NK-92 (cell line): ENCODE results near the gene THY1.
"Not testable (repeated sequence)": the region's sequence is repeated elsewhere in the genome, so short reads cannot be mapped to it uniquely, and the experiment has no call there.

Source experiments
- DNase-seq: peaks from one replicate; lab custom pipeline; 2025; ENCODE audit not compliant: unreplicated experiment; lab: John Stamatoyannopoulos, UW

Gene THY1

GRCh38 chr11:119422809-119423508 lies at the start of gene THY1:
Gene THY1 (minus strand): TSS chr11:119423172. CDS start chr11:119420905, 2,267 bp downstream.
- no peak for DNase-seq

GRCh38 chr11:119472186-119472855 lies 49.3 kb upstream of the THY1 start:
- DNase-seq, result no peak

- DNase-seq, result no peak
These were observed 48.4 kb upstream of the THY1 start for GRCh38 chr11:119471329-119471728.

GRCh38 chr11:119470317-119471291 lies 47.6 kb upstream of the THY1 start:
- no peak for DNase-seq

GRCh38 chr11:119469506-119469905 lies 46.5 kb upstream of the THY1 start:
- DNase-seq, result no peak

- no peak for DNase-seq
These were observed 45.5 kb upstream of the THY1 start for GRCh38 chr11:119468511-119468910.

- DNase-seq, result no peak
These were observed 38.4 kb upstream of the THY1 start for GRCh38 chr11:119461229-119461963.

- no peak for DNase-seq
These were observed 37.6 kb upstream of the THY1 start for GRCh38 chr11:119460582-119460981.

GRCh38 chr11:119460097-119460496 lies 37.1 kb upstream of the THY1 start:
- no peak for DNase-seq

GRCh38 chr11:119459293-119459976 lies 36.5 kb upstream of the THY1 start:
- DNase-seq, result no peak

GRCh38 chr11:119455708-119456107 lies 32.7 kb upstream of the THY1 start:
- not testable (repeated sequence) for DNase-seq

- DNase-seq, result not testable (repeated sequence)
These were observed 32.3 kb upstream of the THY1 start for GRCh38 chr11:119455241-119455640.

- DNase-seq, result no peak
These were observed 30.9 kb upstream of the THY1 start for GRCh38 chr11:119453881-119454280.

- DNase-seq, result no peak
These were observed 27.8 kb upstream of the THY1 start for GRCh38 chr11:119450590-119451326.

- DNase-seq, result no peak
These were observed 26.5 kb upstream of the THY1 start for GRCh38 chr11:119449498-119449897.

GRCh38 chr11:119448380-119448779 lies 25.4 kb upstream of the THY1 start:
- no peak for DNase-seq

- DNase-seq, result no peak
These were observed 24.8 kb upstream of the THY1 start for GRCh38 chr11:119447664-119448242.

GRCh38 chr11:119446871-119447663 lies 24.1 kb upstream of the THY1 start:
- DNase-seq, result no peak
